ENCODE results near the gene PPP2R5E. TPM values are rescaled to one million over a fixed set of nuclear protein-coding genes. Genes with fewer than 3 reads are reported as not detected.

Gene PPP2R5E
- total and polyA plus RNA-seq, 2 experiments from 2014 or later, result 15.5 to 22.7 TPM

DNA sequence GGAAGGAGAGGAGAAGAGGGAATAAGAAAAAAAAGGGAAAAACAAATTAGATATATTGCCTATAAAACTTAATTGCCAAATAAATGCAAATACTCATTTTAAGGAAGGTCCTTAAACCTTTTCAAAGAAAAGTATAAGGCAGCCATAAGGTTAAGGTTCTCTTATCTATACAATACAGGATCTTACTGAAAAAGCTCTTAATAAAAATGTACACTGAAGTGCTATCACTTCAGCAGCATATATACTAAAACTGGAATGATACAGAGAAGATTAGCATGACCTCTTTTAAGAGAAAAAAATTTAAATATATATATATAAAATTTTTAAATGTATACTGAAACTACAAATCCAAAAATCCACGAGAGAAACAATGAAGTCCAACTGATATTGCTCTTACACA lies 65.6 kb downstream of the PPP2R5E start:
- H3K36me3 ChIP-seq, result no peaks in the 10 kb centered on the region
- H3K27ac ChIP-seq, result no peak overlapping the region
- no peak overlapping the region for H3K4me3 ChIP-seq
- no peaks in the 10 kb centered on the region for H3K27me3 ChIP-seq
- H3K4me1 ChIP-seq (ENCODE audit: low read depth), result peaks cover 24% of the 10 kb centered on the region
- H3K9me3 ChIP-seq (ENCODE audit: low read depth), result no peaks in the 10 kb centered on the region
- DNase-seq (ENCODE audit: low read depth in 1 of 2, low spot score in 1 of 2), result no peak
- TF ChIP-seq CTCF (IDR thresholded peaks at IDR 0.05; ENCODE audit: low read depth, low read length), result no peak

GRCh38 chr14:63475761-63476160 lies 67.4 kb downstream of the PPP2R5E start:
- Histone ChIP-seq H3K36me3 (no peaks in the 10 kb centered on the region), H3K27me3 (no peaks in the 10 kb centered on the region), H3K9me3 (ENCODE audit: low read depth) (no peaks in the 10 kb centered on the region), H3K4me3 (no peak overlapping the region), H3K27ac (no peak overlapping the region), H3K4me1 (ENCODE audit: low read depth) (peaks cover 24% of the 10 kb centered on the region)
- DNase-seq (ENCODE audit: low read depth in 1 of 2, low spot score in 1 of 2), result no peak
- no peak for TF ChIP-seq CTCF (IDR thresholded peaks at IDR 0.05; ENCODE audit: low read depth, low read length)

GRCh38 chr14:63474844-63475243 lies 68.3 kb downstream of the PPP2R5E start:
- no peak for DNase-seq (ENCODE audit: low read depth in 1 of 2, low spot score in 1 of 2)
- no peak overlapping the region for H3K27ac ChIP-seq

DNA sequence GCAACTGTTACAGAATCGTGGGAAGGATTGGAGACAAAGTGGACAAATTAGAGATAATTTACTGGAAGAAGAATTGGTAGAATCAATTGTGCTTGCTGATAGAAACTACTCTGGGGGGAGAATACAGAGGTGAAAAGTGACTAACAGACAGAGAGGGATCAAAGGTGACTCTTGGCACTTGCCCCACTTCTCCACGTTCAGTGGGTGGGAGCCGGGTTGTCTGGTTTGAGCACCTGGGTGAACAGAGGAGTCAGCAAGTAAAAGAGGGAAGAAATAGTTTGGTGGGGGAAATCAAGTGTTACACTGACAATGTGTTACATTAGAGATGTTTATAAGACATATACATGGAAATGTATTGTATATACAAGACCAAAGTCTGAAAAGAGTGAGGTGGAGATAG lies 69.1 kb downstream of the PPP2R5E start:
- Histone ChIP-seq H3K36me3 (no peaks in the 10 kb centered on the region), H3K4me3 (no peak overlapping the region), H3K27me3 (no peaks in the 10 kb centered on the region), H3K4me1 (ENCODE audit: low read depth) (peaks cover 24% of the 10 kb centered on the region), H3K27ac (no peak overlapping the region), H3K9me3 (ENCODE audit: low read depth) (no peaks in the 10 kb centered on the region)
- DNase-seq (ENCODE audit: low read depth in 1 of 2, low spot score in 1 of 2), result no peak
- no peak for TF ChIP-seq CTCF (IDR thresholded peaks at IDR 0.05; ENCODE audit: low read depth, low read length)

More at GRCh38 chr14:63474844-63475243, 68.3 kb downstream of the PPP2R5E start:
- Histone ChIP-seq H3K9me3 (ENCODE audit: low read depth) (no peaks in the 10 kb centered on the region), H3K27me3 (no peaks in the 10 kb centered on the region), H3K4me3 (no peak overlapping the region), H3K36me3 (no peaks in the 10 kb centered on the region), H3K4me1 (ENCODE audit: low read depth) (peaks cover 24% of the 10 kb centered on the region)
- no peak for TF ChIP-seq CTCF (IDR thresholded peaks at IDR 0.05; ENCODE audit: low read depth, low read length)

DNA sequence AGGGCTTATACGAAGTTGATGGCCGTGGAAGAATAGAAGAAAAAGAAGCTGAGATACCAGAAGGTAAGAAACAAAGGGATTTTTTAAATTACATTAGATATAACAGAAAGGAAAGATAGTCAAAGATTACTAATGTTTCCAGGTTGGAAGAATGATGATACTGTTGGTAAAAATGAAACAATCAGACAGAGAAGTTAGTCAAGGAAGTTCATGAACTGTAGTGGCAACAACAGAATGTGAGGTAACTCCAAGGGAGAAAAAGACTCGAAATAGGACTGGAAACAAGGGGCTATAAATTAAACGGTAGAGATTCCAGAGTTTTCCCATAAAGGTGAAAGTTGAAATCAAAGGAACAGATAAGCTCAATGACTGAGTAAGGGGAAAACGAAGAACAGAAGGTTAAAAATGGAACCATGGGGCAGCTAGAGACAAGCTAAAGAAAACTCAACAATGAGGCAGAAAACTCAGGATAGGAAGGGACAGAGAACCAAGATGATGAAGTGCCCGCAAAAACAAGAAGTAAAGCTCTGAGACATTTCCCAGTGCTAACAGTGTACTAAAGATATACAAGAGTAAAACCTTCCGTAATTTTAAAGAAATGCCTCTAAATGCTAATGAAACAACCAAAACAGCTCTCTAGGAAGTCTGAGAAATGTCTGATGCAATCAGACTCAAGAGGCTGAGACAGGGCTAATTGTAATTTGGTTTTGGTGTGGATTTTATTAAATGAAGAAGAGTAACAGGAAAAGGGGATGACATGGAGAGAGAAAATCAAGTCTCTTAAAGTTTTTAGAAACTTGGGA lies 70.0 kb downstream of the PPP2R5E start:
- Histone ChIP-seq H3K27me3 (no peaks in the 10 kb centered on the region), H3K4me3 (no peak overlapping the region), H3K4me1 (ENCODE audit: low read depth) (peaks cover 24% of the 10 kb centered on the region), H3K36me3 (no peaks in the 10 kb centered on the region), H3K9me3 (ENCODE audit: low read depth) (no peaks in the 10 kb centered on the region), H3K27ac (peak overlapping the region; percentile 38)
- no peak for DNase-seq (ENCODE audit: low read depth in 1 of 2, low spot score in 1 of 2)
- TF ChIP-seq CTCF (IDR thresholded peaks at IDR 0.05; ENCODE audit: low read depth, low read length), result no peak

Measured in cardiac muscle cell (in vitro differentiated cells and primary cell).